ENCODE data around the gene SSBP2. TPM values are rescaled to one million over a fixed set of nuclear protein-coding genes. Genes with fewer than 3 reads are reported as not detected.
"Not testable (repeated sequence)": the region's sequence is repeated elsewhere in the genome, so short reads cannot be mapped to it uniquely, and the experiment has no call there.

SSBP2 gene
- total RNA-seq, 2 donors from 2014 or later: 25.1 to 26.9 TPM

DNA sequence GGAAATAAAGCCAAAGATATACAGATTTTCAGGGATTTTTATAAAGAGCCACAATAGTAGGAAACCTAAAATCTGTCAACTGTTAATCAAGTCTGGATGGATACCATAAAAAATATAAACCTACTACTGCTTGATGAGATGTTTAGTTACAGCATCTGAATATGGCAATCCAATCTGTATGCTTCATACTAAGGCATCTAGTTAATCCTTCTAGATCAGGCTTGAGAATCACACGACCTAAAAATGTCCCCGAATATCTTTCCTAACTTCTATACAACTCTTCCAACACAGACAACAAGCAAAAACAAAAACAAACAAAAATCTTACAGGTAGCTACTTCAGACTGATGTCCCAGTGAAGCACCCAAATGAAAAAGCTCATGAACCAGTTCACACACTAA, 29.8 kb downstream of the SSBP2 start:
- WGBS: 73% methylated on average over 2 of the region's 2 CpGs
- intact Hi-C loops (cut with DNase I): no loop called here
- Histone ChIP-seq H3K9me3 (no peaks in the 10 kb centered on the region), H3K27ac (no peak overlapping the region), H3K4me3 (no peak overlapping the region), H3K27me3 (replicated peaks; ENCODE audit: insufficient read depth) (no peaks in the 10 kb centered on the region), H3K36me3 (no peaks in the 10 kb centered on the region), H3K4me1 (replicated peaks) (no peaks in the 10 kb centered on the region)
- DNase-seq (ENCODE audit: low spot score): no peak
- no peak for TF ChIP-seq CTCF (IDR thresholded peaks at IDR 0.05)
- TF ChIP-seq POLR2A (IDR thresholded peaks at IDR 0.05): no peak
- no peak for TF ChIP-seq POLR2AphosphoS5 (IDR thresholded peaks at IDR 0.05)

DNA sequence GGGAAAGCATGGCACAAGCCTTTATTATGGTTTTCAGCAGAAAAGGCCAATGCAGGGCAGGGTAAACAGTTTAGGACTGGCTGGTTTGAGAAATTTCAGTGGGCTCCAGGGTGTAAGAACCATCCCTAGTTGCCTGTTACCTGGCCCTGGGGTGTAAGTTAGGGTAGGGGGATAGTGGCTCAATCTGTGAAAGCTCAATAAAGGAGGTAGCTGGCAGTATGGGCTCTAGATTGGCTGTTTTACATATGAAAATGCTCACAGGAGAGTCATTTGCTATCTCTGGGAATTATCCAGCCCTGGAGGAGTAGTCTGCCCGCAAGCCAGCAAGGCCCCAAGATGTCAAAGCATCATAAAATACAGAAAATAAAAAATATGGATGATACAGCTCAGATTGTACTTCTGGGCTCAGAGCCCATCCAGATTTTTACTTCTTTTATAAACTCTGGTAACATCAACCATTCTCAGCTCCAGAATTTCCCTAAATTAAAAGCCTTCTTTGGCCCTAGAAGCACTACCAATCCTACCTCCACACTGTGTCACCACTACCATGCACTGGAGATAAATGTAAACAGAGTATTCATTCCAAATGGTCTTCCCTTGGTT, 31.1 kb downstream of the SSBP2 start:
- Histone ChIP-seq H3K27ac (no peak overlapping the region), H3K4me1 (replicated peaks) (no peaks in the 10 kb centered on the region), H3K9me3 (no peaks in the 10 kb centered on the region), H3K27me3 (replicated peaks; ENCODE audit: insufficient read depth) (no peaks in the 10 kb centered on the region), H3K36me3 (no peaks in the 10 kb centered on the region), H3K4me3 (no peak overlapping the region)
- 68% methylated on average over 1 of the region's 1 CpG for WGBS
- intact Hi-C loops (cut with DNase I): no loop called here
- no peak for DNase-seq (ENCODE audit: low spot score)
- no peak for TF ChIP-seq POLR2A (IDR thresholded peaks at IDR 0.05)
- no peak for TF ChIP-seq POLR2AphosphoS5 (IDR thresholded peaks at IDR 0.05)
- no peak for TF ChIP-seq CTCF (IDR thresholded peaks at IDR 0.05)

GRCh38 chr5:81718300-81718699, 32.6 kb downstream of the SSBP2 start:
- 61% methylated on average over 6 of the region's 6 CpGs for WGBS
- H3K4me1 ChIP-seq (replicated peaks): no peaks in the 10 kb centered on the region
- no peak for DNase-seq (ENCODE audit: low spot score)
- H3K27ac ChIP-seq: no peak overlapping the region
- intact Hi-C loops (cut with DNase I): no loop called here
- H3K4me3 ChIP-seq: no peak overlapping the region
- H3K36me3 ChIP-seq: no peaks in the 10 kb centered on the region
- no peak for TF ChIP-seq POLR2A (IDR thresholded peaks at IDR 0.05)
- TF ChIP-seq POLR2AphosphoS5 (IDR thresholded peaks at IDR 0.05): no peak
- TF ChIP-seq CTCF (IDR thresholded peaks at IDR 0.05): no peak
- H3K9me3 ChIP-seq: no peaks in the 10 kb centered on the region
- no peaks in the 10 kb centered on the region for H3K27me3 ChIP-seq (replicated peaks; ENCODE audit: insufficient read depth)

DNA sequence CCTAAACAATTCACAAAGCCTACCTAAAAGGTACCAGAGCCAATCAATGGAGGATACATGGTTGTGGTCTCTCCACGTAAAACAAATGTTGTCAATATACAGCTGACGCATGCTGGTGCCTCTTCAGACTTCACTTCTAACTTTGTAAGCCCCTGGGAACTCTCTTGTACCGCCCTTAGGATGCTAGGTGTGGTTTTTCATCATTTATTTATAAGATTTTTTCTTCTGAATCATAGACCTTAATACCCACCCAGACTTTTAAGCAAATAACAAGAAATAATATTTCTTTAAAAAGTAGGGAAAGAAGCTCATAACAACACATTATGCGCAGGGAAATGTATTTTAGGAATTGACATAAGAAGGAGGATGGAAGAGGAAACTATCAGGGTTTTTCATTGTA, 33.0 kb downstream of the SSBP2 start:
- Histone ChIP-seq H3K36me3 (no peaks in the 10 kb centered on the region), H3K27me3 (replicated peaks; ENCODE audit: insufficient read depth) (no peaks in the 10 kb centered on the region), H3K4me3 (no peak overlapping the region), H3K4me1 (replicated peaks) (no peaks in the 10 kb centered on the region), H3K27ac (no peak overlapping the region), H3K9me3 (no peaks in the 10 kb centered on the region)
- 92% methylated on average over 4 of the region's 4 CpGs for WGBS
- intact Hi-C loops (cut with DNase I): no loop called here
- DNase-seq (ENCODE audit: low spot score): no peak
- no peak for TF ChIP-seq CTCF (IDR thresholded peaks at IDR 0.05)
- no peak for TF ChIP-seq POLR2A (IDR thresholded peaks at IDR 0.05)

- intact Hi-C loops (cut with DNase I): no loop called here
- no peaks in the 10 kb centered on the region for H3K27me3 ChIP-seq (replicated peaks; ENCODE audit: insufficient read depth)
- no peak overlapping the region for H3K4me3 ChIP-seq
- no peak for TF ChIP-seq POLR2AphosphoS5 (IDR thresholded peaks at IDR 0.05)
- no peak for TF ChIP-seq CTCF (IDR thresholded peaks at IDR 0.05)
- TF ChIP-seq POLR2A (IDR thresholded peaks at IDR 0.05): no peak
- no peaks in the 10 kb centered on the region for H3K4me1 ChIP-seq (replicated peaks)
- H3K27ac ChIP-seq: no peak overlapping the region
- DNase-seq (ENCODE audit: low spot score): no peak
- WGBS: 100% methylated on average over 1 of the region's 1 CpG
- H3K36me3 ChIP-seq: no peaks in the 10 kb centered on the region
- no peaks in the 10 kb centered on the region for H3K9me3 ChIP-seq
Observed at GRCh38 chr5:81717226-81717625, 33.7 kb downstream of the SSBP2 start.

- H3K4me3 ChIP-seq; H3K4me1 ChIP-seq (replicated peaks); H3K9me3 ChIP-seq; H3K27me3 ChIP-seq (replicated peaks; ENCODE audit: insufficient read depth); intact Hi-C loops (cut with DNase I); H3K27ac ChIP-seq; DNase-seq (ENCODE audit: low spot score); H3K36me3 ChIP-seq: not testable (repeated sequence)
- WGBS: 69% methylated on average over 2 of the region's 2 CpGs
Observed at GRCh38 chr5:81714076-81714475, 36.8 kb downstream of the SSBP2 start.

Data from prostate gland (tissue), 2 donors.